Measurements from ENCODE around the gene ABLIM1.

- TF ChIP-seq XBP1 (CRISPR knock-in tag; IDR thresholded peaks at IDR 0.05) (no peak), CTCF (CRISPR knock-in tag; IDR thresholded peaks at IDR 0.05) (no peak), SIN3B (IDR thresholded peaks at IDR 0.05; ENCODE audit: low read length) (no peak), PTBP1 (IDR thresholded peaks at IDR 0.05; ENCODE audit: low read depth, low read length, poor library complexity, severe bottlenecking) (no peak), ZNF264 (CRISPR knock-in tag; IDR thresholded peaks at IDR 0.05) (no peak), MXI1 (IDR thresholded peaks at IDR 0.05; ENCODE audit: borderline replicate concordance, low read depth, low read length) (no peak), PBX3 (CRISPR knock-in tag; IDR thresholded peaks at IDR 0.05; ENCODE audit: borderline replicate concordance) (no peak), ARID3A (IDR thresholded peaks at IDR 0.05; ENCODE audit: low read depth, low read length) (no peak), ZSCAN9 (CRISPR knock-in tag; IDR thresholded peaks at IDR 0.05; ENCODE audit: borderline replicate concordance) (no peak), PHF8 (CRISPR knock-in tag; IDR thresholded peaks at IDR 0.05) (no peak), RFXAP (CRISPR knock-in tag; IDR thresholded peaks at IDR 0.05; ENCODE audit: borderline replicate concordance) (no peak), MXD4 (CRISPR knock-in tag; IDR thresholded peaks at IDR 0.05) (no peak), HNF4G (IDR thresholded peaks at IDR 0.05; ENCODE audit: borderline replicate concordance, low read depth, low read length) (no peak), HNF4G (CRISPR knock-in tag; IDR thresholded peaks at IDR 0.05; ENCODE audit: borderline replicate concordance, low read depth) (no peak)
Observed at GRCh38 chr10:114395366-114396022, 262.6 kb downstream of the ABLIM1 start.

Measured in HepG2 (cell line).